Activated CD4-positive, alpha-beta T cell treated with anti-CD3 and anti-CD28 coated beads, Interleukin-10, Interleukin-2, amounts not matched to agents 100 ng/mL and 50 ng/mL, durations not matched to agents 16 hours and 8 hours (primary cell): ENCODE measurements around the gene AKR1A1.
"Not testable (repeated sequence)": the region's sequence is repeated elsewhere in the genome, so short reads cannot be mapped to it uniquely, and the experiment has no call there.

Source experiments
- DNase-seq: peaks from one replicate; pipeline ENCODE4 v3.0.0-alpha.2; 2020

Gene AKR1A1

GRCh38 chr1:45570631-45571030 is 20.0 kb downstream of the AKR1A1 start:
- DNase-seq = no peak

GRCh38 chr1:45573231-45573804 is 22.7 kb downstream of the AKR1A1 start:
- DNase-seq = no peak

- DNase-seq = no peak
Observed at GRCh38 chr1:45574105-45574626, 23.5 kb downstream of the AKR1A1 start.

- DNase-seq = peak; percentile 97
Observed at GRCh38 chr1:45583264-45583665, 32.6 kb downstream of the AKR1A1 start.

- peak; percentile 93 for DNase-seq
Observed at GRCh38 chr1:45583666-45584350, 33.2 kb downstream of the AKR1A1 start, which contains the start of gene NASP. Gene NASP, plus strand, starts transcription at chr1:45584041. Its CDS starts 106 bp downstream, at chr1:45584147.

- DNase-seq = peak; percentile 91
Observed at GRCh38 chr1:45584351-45585109, 33.9 kb downstream of the AKR1A1 start.

GRCh38 chr1:45585110-45585426 is 34.4 kb downstream of the AKR1A1 start:
- DNase-seq = no peak

- no peak for DNase-seq
Observed at GRCh38 chr1:45585496-45586075, 35.0 kb downstream of the AKR1A1 start.

GRCh38 chr1:45586769-45587168 is 36.1 kb downstream of the AKR1A1 start:
- no peak for DNase-seq

- no peak for DNase-seq
Observed at GRCh38 chr1:45589861-45590260, 39.2 kb downstream of the AKR1A1 start.

- DNase-seq = no peak
Observed at GRCh38 chr1:45594412-45594811, 43.8 kb downstream of the AKR1A1 start.

- DNase-seq = not testable (repeated sequence)
Observed at GRCh38 chr1:45596765-45597164, 46.1 kb downstream of the AKR1A1 start.

- no peak for DNase-seq
Observed at GRCh38 chr1:45604239-45604638, 53.6 kb downstream of the AKR1A1 start.

- no peak for DNase-seq
Observed at GRCh38 chr1:45607404-45608074, 56.9 kb downstream of the AKR1A1 start.

- no peak for DNase-seq
Observed at GRCh38 chr1:45608175-45609156, 57.8 kb downstream of the AKR1A1 start.

GRCh38 chr1:45610589-45611226 is 60.1 kb downstream of the AKR1A1 start:
- no peak for DNase-seq

GRCh38 chr1:45612941-45613579 is 62.4 kb downstream of the AKR1A1 start:
- no peak for DNase-seq

- DNase-seq = no peak
Observed at GRCh38 chr1:45615885-45616284, 65.3 kb downstream of the AKR1A1 start.

GRCh38 chr1:45617618-45618017 is 67.0 kb downstream of the AKR1A1 start:
- DNase-seq = no peak

- no peak for DNase-seq
Observed at GRCh38 chr1:45619149-45619921, 68.7 kb downstream of the AKR1A1 start.
